GM10266 (cell line): Measurements from ENCODE around the gene C4orf17.
A peak's percentile ranks its signal among the peaks of the same experiment; 100 is the strongest.

Experiments
- DNase-seq: peaks from one replicate; pipeline ENCODE4 v3.0.0; 2012; ENCODE audit errors: extremely low spot score
- TF ChIP-seq, protein P1 (sequence below): IDR thresholded peaks from 2 replicates; pipeline ENCODE4 v1.5.1; 2012; ENCODE audit warnings: mild to moderate bottlenecking, low read depth; ENCODE audit not compliant: control insufficient read depth, insufficient read depth; ENCODE audit errors: missing control alignments

The C4orf17 gene

DNA sequence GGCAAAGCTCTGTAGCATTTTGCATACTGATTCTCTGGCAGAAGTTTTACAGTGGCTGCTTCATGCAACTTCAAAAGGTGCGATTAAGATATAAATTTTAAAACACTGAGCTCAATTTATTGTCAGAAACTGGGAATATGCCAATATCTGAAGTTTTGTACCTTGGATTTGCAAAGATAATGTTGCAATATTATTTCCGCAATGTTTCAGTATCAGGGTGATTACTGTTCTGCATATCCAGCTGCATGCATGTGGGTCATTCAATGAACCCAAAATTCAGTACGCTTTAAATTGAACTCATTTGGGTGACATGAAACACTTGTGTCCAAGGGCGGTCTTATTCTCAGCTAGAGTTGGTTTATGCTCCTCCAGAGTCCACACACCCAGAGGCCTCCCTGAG, 26.9 kb downstream of the C4orf17 start:
- DNase-seq, result no peak
- TF ChIP-seq, protein P1, sequence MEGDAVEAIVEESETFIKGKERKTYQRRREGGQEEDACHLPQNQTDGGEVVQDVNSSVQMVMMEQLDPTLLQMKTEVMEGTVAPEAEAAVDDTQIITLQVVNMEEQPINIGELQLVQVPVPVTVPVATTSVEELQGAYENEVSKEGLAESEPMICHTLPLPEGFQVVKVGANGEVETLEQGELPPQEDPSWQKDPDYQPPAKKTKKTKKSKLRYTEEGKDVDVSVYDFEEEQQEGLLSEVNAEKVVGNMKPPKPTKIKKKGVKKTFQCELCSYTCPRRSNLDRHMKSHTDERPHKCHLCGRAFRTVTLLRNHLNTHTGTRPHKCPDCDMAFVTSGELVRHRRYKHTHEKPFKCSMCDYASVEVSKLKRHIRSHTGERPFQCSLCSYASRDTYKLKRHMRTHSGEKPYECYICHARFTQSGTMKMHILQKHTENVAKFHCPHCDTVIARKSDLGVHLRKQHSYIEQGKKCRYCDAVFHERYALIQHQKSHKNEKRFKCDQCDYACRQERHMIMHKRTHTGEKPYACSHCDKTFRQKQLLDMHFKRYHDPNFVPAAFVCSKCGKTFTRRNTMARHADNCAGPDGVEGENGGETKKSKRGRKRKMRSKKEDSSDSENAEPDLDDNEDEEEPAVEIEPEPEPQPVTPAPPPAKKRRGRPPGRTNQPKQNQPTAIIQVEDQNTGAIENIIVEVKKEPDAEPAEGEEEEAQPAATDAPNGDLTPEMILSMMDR, result no peak

DNA sequence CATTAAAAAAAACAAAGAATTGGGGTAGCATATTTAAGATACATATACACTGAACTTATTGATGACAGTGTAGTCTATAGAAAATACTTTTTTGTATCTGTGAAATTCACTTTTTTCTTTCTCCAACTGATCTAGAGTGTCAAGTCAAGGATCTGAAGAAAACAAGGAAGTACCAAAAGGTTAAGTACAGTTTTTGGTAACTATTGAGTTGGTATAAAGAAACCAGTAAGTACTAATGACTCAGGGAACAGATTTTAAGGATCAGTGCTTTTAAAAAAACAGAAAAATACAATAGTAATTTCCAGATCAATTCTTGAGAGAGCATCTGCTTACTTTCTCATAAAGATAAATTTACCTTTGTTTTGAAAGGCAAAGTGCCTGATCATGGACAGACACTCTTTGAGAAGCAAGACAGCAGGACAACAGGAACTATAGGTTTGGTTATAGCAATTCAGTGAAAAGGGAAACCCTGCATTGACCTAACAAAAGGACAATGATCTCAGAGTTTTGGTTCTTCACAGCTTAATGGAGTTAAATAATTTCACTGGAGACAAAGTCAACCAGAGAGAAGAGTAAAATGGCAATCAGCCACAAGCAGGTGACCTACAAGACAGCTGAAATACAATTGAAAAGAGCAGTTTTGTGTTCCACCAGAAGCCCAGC, 29.6 kb downstream of the C4orf17 start:
- DNase-seq, result no peak
- TF ChIP-seq, protein P1, result no peak

DNA sequence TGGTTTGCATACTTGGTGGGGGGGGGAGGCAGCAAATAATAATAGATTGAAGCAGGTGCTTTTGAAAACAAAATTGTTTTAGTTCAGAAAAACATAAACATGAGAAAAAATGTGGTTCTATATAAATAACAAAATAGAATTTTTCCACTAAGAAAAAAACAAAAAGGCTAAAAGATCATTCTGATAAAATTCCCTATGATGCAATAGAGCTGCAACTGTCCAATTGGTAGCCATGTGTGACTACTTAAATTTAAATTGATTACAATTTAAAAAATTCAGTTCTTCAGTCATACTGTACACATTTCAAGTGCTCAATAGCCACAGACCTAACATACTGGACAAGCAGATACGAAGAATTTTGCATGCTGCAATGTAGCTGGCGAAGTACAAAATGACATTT, 42.1 kb downstream of the C4orf17 start:
- TF ChIP-seq, protein P1, result no peak

DNA sequence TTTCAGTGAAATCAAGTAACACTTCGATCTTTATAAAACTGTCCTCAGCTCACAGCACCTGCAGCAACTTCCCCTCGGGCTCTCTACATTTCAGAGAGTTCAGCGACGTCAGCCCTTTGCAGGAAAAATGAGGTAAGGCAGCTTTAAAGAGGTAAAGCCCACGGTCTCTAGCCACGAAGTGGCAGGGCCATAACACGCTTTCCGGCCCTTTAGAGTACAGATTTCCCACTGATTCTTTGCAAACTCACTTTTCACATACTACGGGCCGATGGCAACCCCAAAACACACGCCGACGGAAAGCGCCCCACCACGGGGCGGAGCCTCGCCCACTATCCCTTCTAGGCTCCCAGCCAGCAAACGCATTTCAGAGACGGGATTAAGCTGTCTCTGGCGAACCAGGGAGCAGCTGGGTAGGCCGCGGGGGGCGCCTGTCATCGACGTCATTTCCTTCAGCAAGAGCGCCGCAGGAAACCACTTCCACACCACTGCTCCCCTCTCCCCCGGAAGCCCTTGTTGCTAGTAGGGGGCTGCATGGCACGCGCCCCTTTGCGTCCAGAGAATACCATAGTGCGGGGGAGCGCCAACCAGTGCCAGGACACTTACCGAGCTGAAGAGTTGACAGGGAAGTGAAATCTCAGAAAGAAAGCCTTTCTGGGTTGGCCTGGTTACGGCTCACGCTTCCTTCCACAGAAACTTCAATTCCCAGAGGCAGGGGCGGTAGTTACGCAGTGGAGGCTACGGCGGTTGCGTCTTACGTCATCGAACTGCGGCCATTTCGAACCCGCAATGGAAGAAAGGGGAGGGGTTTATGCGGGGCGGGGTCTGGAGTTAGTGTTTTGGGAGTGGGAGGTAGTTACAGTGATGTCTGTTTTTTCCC, 52.7 kb downstream of the C4orf17 start, which contains the start of gene TRMT10A:
TRMT10A (minus strand) TSS at position 730 of the 877 bp plus-strand sequence. CDS start 4,701 bp downstream, outside the sequence.
- TF ChIP-seq, protein P1, result no peak
- DNase-seq, result peak; percentile 84

More for the DNA sequence above, 42.1 kb downstream of the C4orf17 start:
- no peak for DNase-seq

DNA sequence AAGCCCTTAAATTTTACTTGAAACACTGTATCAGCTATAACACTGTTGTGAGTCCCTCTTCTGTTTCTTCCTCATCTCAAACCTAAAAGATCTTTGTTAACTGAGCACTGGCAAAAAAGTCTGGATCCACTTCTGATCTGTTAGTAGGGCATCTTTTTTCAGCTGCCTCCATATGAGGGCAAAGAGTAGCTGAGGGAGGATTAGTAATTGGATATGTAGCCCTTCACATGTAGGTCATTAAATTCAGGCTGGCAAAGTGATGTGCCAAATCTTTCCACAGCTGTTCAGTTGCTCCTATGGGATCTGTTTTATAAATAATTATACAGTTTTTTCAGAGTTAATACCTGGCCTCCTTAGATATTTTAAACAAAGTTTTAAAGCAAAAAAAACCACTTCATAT, 54.1 kb downstream of the C4orf17 start:
- TF ChIP-seq, protein P1, result no peak
- no peak for DNase-seq

DNA sequence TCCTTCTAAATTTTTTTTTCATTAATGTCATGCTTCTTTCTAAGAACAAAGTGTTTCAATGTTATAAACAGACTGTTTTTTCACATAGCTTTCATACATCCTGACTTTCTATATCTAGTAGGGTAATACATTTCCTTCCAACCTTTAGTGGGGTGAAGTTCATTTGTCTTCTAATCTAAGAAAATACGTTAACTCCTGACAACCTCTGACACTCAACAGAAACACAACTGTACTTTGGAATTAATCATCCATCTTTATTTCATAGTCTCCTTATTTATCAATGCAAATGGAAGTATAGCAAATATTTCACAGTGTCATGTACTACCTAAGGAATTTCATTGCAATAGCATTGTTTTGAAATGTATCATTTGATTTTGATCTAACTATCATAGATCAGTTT, 61.1 kb downstream of the C4orf17 start:
- TF ChIP-seq, protein P1, result no peak
- no peak for DNase-seq

DNA sequence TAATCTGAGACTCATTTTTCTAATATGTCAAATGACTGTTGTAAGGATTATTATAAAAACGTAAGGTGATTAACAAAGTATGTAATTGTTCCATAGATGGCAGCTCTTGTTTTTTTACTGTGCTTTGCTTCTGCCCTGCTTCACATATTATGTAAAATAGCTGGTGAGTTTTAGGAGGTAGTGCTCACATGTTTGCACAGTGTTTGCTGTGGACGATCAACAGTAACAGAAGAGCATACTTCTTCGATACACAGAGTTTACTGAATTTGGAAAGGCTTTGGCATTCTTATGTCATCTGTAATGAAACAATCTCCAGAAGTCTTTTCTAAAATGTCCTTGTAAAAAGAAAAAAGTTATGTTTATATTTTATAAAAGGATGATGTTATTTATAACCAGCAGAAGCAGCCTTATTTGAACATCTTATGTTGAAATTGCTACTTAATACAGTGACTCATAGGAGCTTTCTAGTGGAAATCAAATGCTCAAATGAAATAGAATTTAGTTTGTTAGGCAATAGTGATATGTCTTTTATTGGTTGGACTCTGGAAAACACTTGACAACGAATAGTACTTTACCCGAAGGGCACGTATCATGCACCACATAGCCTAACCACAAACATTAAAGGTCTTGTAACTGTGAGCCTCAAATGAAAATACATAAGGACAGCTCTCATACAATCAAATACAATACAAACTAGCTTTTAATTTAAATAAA, 61.9 kb downstream of the C4orf17 start:
- DNase-seq, result no peak
- TF ChIP-seq, protein P1, result no peak
